SK-N-SH (cell line): Measurements from ENCODE around the gene TWF1.

Experiments used
- EP300 ChIP-seq, 2 experiments: IDR thresholded peaks; 2 replicates each; pipeline versions ENCODE4 v1.4.0 to v1.6.1; 2012; ENCODE audit warnings: borderline replicate concordance in 1 of 2, low read depth in 1 of 2, low read length in 1 of 2
- EZH2phosphoT487 ChIP-seq: fragments of 200-600 bp; sonication (generic); IDR thresholded peaks from 2 replicates; pipeline ENCODE4 v1.6.1; 2017; ENCODE audit warnings: low read depth, mixed run types, mild to moderate bottlenecking, antibody characterized with exemption, moderate library complexity, borderline replicate concordance
- MAX ChIP-seq: IDR thresholded peaks from 2 replicates; pipeline ENCODE4 v1.4.0; 2012; ENCODE audit warnings: low read depth
- NRF1 ChIP-seq: IDR thresholded peaks from 2 replicates; pipeline ENCODE4 v1.6.1; 2012; ENCODE audit warnings: low read depth, mild to moderate bottlenecking, low read length
- POLR2AphosphoS5 ChIP-seq: IDR thresholded peaks from 2 replicates; pipeline ENCODE4 v1.6.1; 2012; ENCODE audit warnings: low read depth, low read length
- RAD21 ChIP-seq: IDR thresholded peaks from 2 replicates; pipeline ENCODE4 v1.6.1; 2012; ENCODE audit warnings: mild to moderate bottlenecking, low read length
- TAF1 ChIP-seq: IDR thresholded peaks from 2 replicates; pipeline ENCODE4 v1.6.1; 2012; ENCODE audit warnings: low read depth, mild to moderate bottlenecking, low read length, moderate library complexity, borderline replicate concordance
- TF ChIP-seq, protein P1 (sequence below): fragments of 200-600 bp; sonication (generic); IDR thresholded peaks from 2 replicates; pipeline ENCODE4 v1.6.1; 2017; ENCODE audit warnings: antibody characterized with exemption, mild to moderate bottlenecking, moderate library complexity
- TF ChIP-seq, protein P2 (sequence below): fragments of 150-350 bp; IDR thresholded peaks from 2 replicates; pipeline ENCODE4 v1.6.1; 2016; ENCODE audit warnings: mild to moderate bottlenecking, low read depth, low read length

GRCh38 chr12:43764528-43764927 is 41.6 kb downstream of the TWF1 start:
- no peak for TF ChIP-seq TAF1
- TF ChIP-seq, protein P1, sequence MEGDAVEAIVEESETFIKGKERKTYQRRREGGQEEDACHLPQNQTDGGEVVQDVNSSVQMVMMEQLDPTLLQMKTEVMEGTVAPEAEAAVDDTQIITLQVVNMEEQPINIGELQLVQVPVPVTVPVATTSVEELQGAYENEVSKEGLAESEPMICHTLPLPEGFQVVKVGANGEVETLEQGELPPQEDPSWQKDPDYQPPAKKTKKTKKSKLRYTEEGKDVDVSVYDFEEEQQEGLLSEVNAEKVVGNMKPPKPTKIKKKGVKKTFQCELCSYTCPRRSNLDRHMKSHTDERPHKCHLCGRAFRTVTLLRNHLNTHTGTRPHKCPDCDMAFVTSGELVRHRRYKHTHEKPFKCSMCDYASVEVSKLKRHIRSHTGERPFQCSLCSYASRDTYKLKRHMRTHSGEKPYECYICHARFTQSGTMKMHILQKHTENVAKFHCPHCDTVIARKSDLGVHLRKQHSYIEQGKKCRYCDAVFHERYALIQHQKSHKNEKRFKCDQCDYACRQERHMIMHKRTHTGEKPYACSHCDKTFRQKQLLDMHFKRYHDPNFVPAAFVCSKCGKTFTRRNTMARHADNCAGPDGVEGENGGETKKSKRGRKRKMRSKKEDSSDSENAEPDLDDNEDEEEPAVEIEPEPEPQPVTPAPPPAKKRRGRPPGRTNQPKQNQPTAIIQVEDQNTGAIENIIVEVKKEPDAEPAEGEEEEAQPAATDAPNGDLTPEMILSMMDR, result no peak
- no peak for TF ChIP-seq EP300 (IDR thresholded peaks at IDR 0.05; ENCODE audit: borderline replicate concordance in 1 of 2, low read depth in 1 of 2, low read length in 1 of 2)
- TF ChIP-seq EZH2phosphoT487, result no peak
- TF ChIP-seq, protein P2, sequence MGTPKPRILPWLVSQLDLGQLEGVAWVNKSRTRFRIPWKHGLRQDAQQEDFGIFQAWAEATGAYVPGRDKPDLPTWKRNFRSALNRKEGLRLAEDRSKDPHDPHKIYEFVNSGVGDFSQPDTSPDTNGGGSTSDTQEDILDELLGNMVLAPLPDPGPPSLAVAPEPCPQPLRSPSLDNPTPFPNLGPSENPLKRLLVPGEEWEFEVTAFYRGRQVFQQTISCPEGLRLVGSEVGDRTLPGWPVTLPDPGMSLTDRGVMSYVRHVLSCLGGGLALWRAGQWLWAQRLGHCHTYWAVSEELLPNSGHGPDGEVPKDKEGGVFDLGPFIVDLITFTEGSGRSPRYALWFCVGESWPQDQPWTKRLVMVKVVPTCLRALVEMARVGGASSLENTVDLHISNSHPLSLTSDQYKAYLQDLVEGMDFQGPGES, result no peak
- TF ChIP-seq MAX, result no peak
- TF ChIP-seq NRF1, result no peak
- TF ChIP-seq RAD21, result no peak
- no peak for TF ChIP-seq POLR2AphosphoS5
